Smooth muscle cell (in vitro differentiated cells): ENCODE measurements around the gene LYPD1. TPM values are rescaled to one million over a fixed set of nuclear protein-coding genes. Genes with fewer than 3 reads are reported as not detected.

Experiments
- DNase-seq: peaks from one replicate; lab custom pipeline; 2025; ENCODE audit not compliant: unreplicated experiment; lab: John Stamatoyannopoulos, UW
- H2AFZ ChIP-seq: fragments of 200-600 bp; sonication (generic); 2 replicates; pipeline ENCODE4 v1.6.0; 2016; ENCODE audit warnings: antibody characterized with exemption, low read depth, mild to moderate bottlenecking
- H3F3A ChIP-seq: fragments of 200-600 bp; sonication (generic); 2 replicates; pipeline ENCODE4 v1.6.0; 2017; ENCODE audit warnings: antibody characterized with exemption, low read depth
- H3K27ac ChIP-seq: fragments of 200-600 bp; sonication (generic); 2 replicates; pipeline ENCODE4 v1.5.1; 2016; ENCODE audit warnings: low read depth, mild to moderate bottlenecking
- H3K27me3 ChIP-seq: fragments of 200-600 bp; sonication (generic); 2 replicates; pipeline ENCODE4 v1.6.1; 2016; ENCODE audit warnings: low read depth, mild to moderate bottlenecking
- H3K36me3 ChIP-seq: fragments of 200-600 bp; sonication (generic); 2 replicates; pipeline ENCODE4 v1.5.1; 2016; ENCODE audit warnings: low read depth
- H3K4me1 ChIP-seq: fragments of 200-600 bp; sonication (generic); 2 replicates; pipeline ENCODE4 v1.5.1; 2016; ENCODE audit warnings: low read depth
- H3K4me2 ChIP-seq: fragments of 200-600 bp; sonication (generic); 2 replicates; pipeline ENCODE4 v1.6.0; 2016; ENCODE audit warnings: mild to moderate bottlenecking
- H3K4me3 ChIP-seq: fragments of 200-600 bp; sonication (generic); 2 replicates; pipeline ENCODE4 v1.5.1; 2016; ENCODE audit warnings: mild to moderate bottlenecking
- H3K79me2 ChIP-seq: fragments of 200-600 bp; sonication (generic); 2 replicates; pipeline ENCODE4 v1.6.0; 2016; ENCODE audit warnings: low read depth, mild to moderate bottlenecking
- H3K9ac ChIP-seq: fragments of 200-600 bp; sonication (generic); 2 replicates; pipeline ENCODE4 v1.6.0; 2016; ENCODE audit warnings: low read depth
- H3K9me3 ChIP-seq: fragments of 200-600 bp; sonication (generic); replicated peaks from 2 replicates; pipeline ENCODE4 v1.5.1; 2016; ENCODE audit warnings: low read depth
- H4K20me1 ChIP-seq: fragments of 200-600 bp; sonication (generic); 2 replicates; pipeline ENCODE4 v1.6.0; 2016; ENCODE audit warnings: low read depth
- WGBS: methylation state at CpG from one replicate; pipeline ENCODE4 v1.1.7; 2016; ENCODE audit warnings: low lambda C conversion rate; 5-methylcytosine and 5-hydroxymethylcytosine counted together
- polyA plus RNA-seq: library from polyadenylated mRNA; unstranded; fragments of >200 nt; fragmentation: Nextera tagmentation; extraction: Ambion mirVana; gene quantifications from 2 replicates; pipeline ENCODE4 v1.2.1, GENCODE V29; 2016
- total RNA-seq: library from RNA; depleted of rRNA; stranded (reverse); fragments of >200 nt; gene quantifications from 2 replicates; pipeline ENCODE4 v1.2.3, GENCODE V29; 2014
- TF ChIP-seq, protein P1 (sequence below): fragments of 200-600 bp; sonication (generic); IDR thresholded peaks from 2 replicates; pipeline ENCODE4 v1.5.1; 2017; ENCODE audit warnings: borderline replicate concordance, mild to moderate bottlenecking, antibody characterized with exemption; ENCODE audit not compliant: insufficient read depth, poor library complexity, severe bottlenecking

LYPD1 gene
- total and polyA plus RNA-seq, 2 experiments from 2014 or later: 2.5 to 5.3 TPM

GRCh38 chr2:132656266-132656975 lies 13.6 kb downstream of the LYPD1 start:
- no peaks in the 10 kb centered on the region for H3K9me3 ChIP-seq
- H4K20me1 ChIP-seq: no peaks in the 10 kb centered on the region
- H3K4me2 ChIP-seq: no peak overlapping the region
- H3K79me2 ChIP-seq: no peaks in the 10 kb centered on the region
- 60% methylated on average over 7 of the region's 7 CpGs for WGBS
- no peak overlapping the region for H3K9ac ChIP-seq
- no peaks in the 10 kb centered on the region for H3K4me1 ChIP-seq
- no peaks in the 10 kb centered on the region for H3K27me3 ChIP-seq
- no peak overlapping the region for H3K4me3 ChIP-seq
- H2AFZ ChIP-seq: no peak overlapping the region
- no peak overlapping the region for H3K27ac ChIP-seq
- no peak for DNase-seq
- TF ChIP-seq, protein P1, sequence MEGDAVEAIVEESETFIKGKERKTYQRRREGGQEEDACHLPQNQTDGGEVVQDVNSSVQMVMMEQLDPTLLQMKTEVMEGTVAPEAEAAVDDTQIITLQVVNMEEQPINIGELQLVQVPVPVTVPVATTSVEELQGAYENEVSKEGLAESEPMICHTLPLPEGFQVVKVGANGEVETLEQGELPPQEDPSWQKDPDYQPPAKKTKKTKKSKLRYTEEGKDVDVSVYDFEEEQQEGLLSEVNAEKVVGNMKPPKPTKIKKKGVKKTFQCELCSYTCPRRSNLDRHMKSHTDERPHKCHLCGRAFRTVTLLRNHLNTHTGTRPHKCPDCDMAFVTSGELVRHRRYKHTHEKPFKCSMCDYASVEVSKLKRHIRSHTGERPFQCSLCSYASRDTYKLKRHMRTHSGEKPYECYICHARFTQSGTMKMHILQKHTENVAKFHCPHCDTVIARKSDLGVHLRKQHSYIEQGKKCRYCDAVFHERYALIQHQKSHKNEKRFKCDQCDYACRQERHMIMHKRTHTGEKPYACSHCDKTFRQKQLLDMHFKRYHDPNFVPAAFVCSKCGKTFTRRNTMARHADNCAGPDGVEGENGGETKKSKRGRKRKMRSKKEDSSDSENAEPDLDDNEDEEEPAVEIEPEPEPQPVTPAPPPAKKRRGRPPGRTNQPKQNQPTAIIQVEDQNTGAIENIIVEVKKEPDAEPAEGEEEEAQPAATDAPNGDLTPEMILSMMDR: no peak
- H3F3A ChIP-seq: no peaks in the 10 kb centered on the region
- no peaks in the 10 kb centered on the region for H3K36me3 ChIP-seq

DNA sequence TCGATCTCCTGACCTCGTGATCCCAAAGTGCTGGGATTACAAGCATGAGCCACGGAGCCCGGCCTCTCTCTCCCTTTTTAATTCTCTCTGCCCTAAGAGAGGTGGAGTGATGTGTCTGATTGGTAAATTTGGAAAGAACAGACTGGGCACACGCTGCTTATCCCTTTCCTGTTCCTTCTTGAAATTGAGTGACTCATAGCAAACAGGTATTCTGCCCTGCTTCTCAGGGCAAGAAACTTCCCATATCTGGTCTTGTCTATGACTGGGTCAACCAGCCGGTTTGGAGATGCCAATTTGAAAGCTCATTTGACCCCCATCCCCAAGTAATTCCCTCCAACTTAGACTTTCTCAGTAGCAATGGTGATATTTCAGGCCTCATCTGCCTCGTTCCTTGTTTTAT lies 15.0 kb downstream of the LYPD1 start:
- H2AFZ ChIP-seq: no peak overlapping the region
- no peak overlapping the region for H3K4me3 ChIP-seq
- no peak overlapping the region for H3K27ac ChIP-seq
- H3F3A ChIP-seq: no peaks in the 10 kb centered on the region
- H3K4me1 ChIP-seq: no peaks in the 10 kb centered on the region
- no peaks in the 10 kb centered on the region for H3K27me3 ChIP-seq
- no peaks in the 10 kb centered on the region for H3K9me3 ChIP-seq
- no peaks in the 10 kb centered on the region for H3K36me3 ChIP-seq
- no peak for DNase-seq
- H3K4me2 ChIP-seq: no peak overlapping the region
- H4K20me1 ChIP-seq: no peaks in the 10 kb centered on the region
- TF ChIP-seq, protein P1: no peak
- no peak overlapping the region for H3K9ac ChIP-seq
- no peaks in the 10 kb centered on the region for H3K79me2 ChIP-seq
- WGBS: 97% methylated on average over 7 of the region's 7 CpGs

DNA sequence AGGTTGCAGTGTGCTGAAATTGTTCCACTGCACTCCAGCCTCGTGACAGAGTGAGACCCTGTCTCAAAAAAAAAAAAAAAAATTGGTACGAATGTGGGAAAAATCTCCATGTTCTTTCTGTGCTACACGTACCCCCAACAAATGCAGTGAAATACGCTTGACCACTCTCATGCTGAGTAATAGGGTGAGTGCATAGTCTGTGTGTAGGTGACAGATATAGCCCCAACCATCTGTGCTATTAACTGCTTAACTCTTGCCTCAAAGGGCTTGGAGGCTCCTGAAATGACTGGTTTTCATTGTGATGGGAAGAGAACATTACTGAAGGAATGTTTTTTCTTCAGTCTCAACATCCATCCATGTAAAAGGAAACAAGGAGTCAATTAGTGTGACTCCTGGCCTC lies 15.7 kb downstream of the LYPD1 start:
- Histone ChIP-seq H3K9me3 (no peaks in the 10 kb centered on the region), H3F3A (no peaks in the 10 kb centered on the region), H3K27ac (no peak overlapping the region), H3K36me3 (no peaks in the 10 kb centered on the region), H3K4me3 (no peak overlapping the region), H3K79me2 (no peaks in the 10 kb centered on the region), H2AFZ (no peak overlapping the region), H3K27me3 (no peaks in the 10 kb centered on the region), H3K9ac (no peak overlapping the region), H4K20me1 (no peaks in the 10 kb centered on the region), H3K4me2 (no peak overlapping the region), H3K4me1 (no peaks in the 10 kb centered on the region)
- DNase-seq: no peak
- whole genome bisulfite sequencing: 65% methylated on average over 4 of the region's 4 CpGs
- TF ChIP-seq, protein P1: no peak

- Histone ChIP-seq H3K79me2 (no peaks in the 10 kb centered on the region), H3K4me2 (no peak overlapping the region), H3K36me3 (no peaks in the 10 kb centered on the region), H2AFZ (no peak overlapping the region), H3K4me1 (no peaks in the 10 kb centered on the region), H3K4me3 (no peak overlapping the region), H4K20me1 (no peaks in the 10 kb centered on the region), H3K9me3 (no peaks in the 10 kb centered on the region), H3K27ac (no peak overlapping the region), H3K9ac (no peak overlapping the region), H3K27me3 (no peaks in the 10 kb centered on the region), H3F3A (no peaks in the 10 kb centered on the region)
- TF ChIP-seq, protein P1: no peak
- DNase-seq: no peak
- WGBS: 77% methylated on average over 8 of the region's 8 CpGs
Measured at GRCh38 chr2:132652474-132652873, 17.5 kb downstream of the LYPD1 start.
